Jurkat, Clone E6-1 (cell line): Measurements from ENCODE around the gene FCRL5.
A peak's percentile ranks its signal among the peaks of the same experiment; 100 is the strongest.

Source experiments
- DNase-seq: peaks from one replicate; pipeline ENCODE4 v3.0.0-alpha.2; 2011; ENCODE audit warnings: low read depth, low spot score
- H3K4me3 ChIP-seq: 2 replicates; pipeline ENCODE4 v1.5.1; 2011; ENCODE audit warnings: mild to moderate bottlenecking, low read length, control low read depth, moderate library complexity

FCRL5 gene

DNA sequence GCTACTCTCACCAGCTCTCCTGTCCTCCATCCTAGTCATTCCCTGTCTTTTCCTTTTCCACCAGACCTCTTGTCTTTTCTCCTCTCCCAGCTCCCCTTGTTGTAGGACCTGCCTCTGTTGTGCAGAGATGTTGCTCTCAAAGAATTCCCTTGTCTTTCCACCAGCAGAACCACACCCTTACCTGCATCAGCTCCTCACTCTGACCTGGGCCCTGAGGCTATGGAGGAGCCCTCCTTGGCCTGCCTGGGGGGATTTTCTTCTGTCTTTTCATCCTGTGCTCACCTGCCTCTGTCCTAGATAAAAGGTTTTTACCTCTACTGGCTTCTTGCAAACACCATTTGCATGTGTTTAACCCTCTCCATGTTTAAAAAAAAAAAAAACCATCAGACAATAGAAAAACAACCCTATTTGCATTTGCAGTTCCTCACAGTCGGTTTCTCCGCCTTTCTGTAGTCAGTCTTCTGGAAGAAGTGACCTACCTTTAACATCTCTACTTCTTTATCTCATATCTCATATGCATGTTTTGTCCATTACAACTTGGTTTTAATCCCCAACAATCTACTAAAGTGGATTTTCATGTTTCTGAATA, 12.1 kb downstream of the FCRL5 start:
- no peak overlapping the region for H3K4me3 ChIP-seq

DNA sequence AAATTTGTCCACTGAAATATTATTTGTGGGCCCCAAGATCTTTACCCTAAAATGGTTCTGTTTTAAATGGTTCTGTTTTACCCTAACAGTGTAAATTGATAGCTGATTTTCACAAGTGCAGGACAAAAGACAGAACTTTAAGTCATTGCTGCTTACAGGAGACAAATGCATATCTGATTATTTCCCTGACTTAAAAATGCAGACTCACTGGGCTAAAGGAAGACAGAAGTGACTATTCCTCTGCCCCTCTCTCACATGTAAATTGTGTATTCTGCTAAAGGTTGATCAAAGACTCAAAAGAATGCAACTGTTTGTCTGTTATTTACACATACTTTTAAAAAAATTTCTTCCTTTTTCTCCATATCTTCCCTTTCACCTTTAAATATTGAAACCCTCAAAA, 12.7 kb downstream of the FCRL5 start:
- H3K4me3 ChIP-seq: no peak overlapping the region
- no peak for DNase-seq

More for the DNA sequence above, 12.1 kb downstream of the FCRL5 start:
- DNase-seq: no peak

DNA sequence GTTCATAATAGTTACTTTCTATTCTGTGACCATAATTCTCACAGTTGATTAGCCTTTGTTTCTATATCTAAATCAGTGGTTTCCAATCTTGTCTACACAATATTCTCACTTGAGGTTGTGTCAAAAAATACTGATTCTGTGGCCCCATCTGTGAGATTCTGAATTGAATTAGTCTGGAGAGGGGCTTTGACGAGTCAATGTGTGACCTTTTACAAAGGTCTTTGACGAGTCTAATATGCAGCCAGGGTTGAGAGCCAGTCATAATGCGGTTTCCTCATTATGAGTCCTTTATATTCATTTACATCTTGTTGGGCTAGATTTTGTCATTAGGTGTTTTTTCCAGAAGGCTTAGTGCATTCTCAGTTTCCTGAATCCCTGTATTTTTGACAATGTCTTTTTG, 19.7 kb downstream of the FCRL5 start:
- DNase-seq: no peak

DNA sequence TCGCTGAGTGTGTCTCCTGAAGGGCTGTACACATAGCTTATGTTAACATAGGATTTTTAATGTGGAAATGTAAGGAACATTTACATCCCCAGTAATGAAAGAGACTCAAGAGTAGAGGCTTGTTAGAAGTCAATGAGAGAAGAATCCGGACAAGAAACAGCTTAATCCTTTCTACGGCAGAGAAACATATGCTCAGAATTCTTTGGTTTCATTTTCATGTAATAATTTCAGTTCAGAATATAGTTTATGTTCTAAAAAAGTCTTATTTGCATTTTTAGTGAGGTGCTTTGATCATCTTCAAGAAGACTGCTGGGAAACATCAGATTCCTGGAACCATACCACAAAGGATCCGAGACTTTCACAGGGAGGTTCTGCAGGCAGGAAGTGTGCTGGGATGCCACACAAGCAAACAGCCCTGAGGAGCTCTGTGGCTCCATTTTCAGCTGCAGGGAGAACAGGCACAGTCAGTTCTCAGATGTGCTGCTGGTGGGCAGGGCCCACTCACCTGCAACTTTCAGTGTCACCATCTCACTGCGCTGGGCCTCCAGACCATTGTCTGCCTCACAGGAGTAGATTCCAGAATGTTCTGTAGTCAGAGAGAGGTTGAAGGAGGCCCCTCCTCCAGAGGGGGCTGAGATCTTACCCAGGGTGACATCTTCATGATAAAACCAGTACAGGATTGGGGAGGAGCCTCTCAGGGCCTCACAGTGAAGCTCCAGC, 28.4 kb downstream of the FCRL5 start:
- H3K4me3 ChIP-seq: no peak overlapping the region
- DNase-seq: no peak

More for the DNA sequence above, 19.7 kb downstream of the FCRL5 start:
- H3K4me3 ChIP-seq: no peak overlapping the region

DNA sequence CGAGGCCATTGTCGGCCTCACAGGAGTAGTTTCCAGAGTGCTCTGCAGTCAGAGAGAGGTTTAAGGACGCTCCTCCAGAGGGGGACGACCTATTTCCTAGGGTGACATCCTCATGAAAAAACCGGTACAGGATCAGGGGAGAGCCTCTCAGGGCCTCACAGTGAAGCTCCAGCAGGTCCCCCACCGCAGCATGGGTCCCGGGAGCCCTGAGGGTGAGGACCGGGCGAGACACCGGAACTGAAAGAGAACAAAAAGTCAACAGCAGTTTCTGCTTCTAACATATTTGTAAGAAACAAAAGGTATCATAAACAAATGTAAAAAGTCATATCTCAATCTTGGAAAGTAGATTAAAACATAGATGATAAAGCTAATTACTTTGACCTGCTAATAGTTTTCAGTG, 31.3 kb downstream of the FCRL5 start:
- no peak for DNase-seq

DNA sequence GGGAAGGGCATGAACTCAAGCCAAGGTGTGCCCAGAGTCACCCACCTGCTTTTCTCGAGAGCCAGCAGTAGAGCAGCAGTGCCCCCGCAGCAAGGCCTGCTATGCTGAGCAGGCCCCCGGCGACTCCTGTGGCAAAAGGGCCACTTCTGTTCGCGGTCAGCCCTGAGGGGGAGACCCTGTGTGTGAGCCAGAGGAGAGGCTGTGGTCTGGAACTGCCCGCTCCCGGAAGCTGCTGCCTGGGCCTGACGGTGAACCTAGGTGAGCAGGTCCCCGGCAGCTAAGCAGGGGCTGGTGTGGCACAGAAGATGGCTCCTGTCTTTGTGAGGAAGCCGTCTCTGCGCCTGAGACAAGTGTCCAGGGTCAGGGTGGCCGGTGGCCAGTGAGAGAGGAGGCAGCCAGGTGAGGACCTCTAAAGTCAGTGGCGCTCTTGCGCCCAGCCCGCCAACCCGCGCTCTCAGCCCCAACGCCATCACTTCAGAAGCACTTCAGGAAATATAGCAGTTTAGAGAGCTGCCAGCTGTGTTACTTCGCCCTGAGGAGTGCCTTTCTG, 31.9 kb downstream of the FCRL5 start:
- H3K4me3 ChIP-seq: no peak overlapping the region
- no peak for DNase-seq

More for the DNA sequence above, 31.3 kb downstream of the FCRL5 start:
- no peak overlapping the region for H3K4me3 ChIP-seq

DNA sequence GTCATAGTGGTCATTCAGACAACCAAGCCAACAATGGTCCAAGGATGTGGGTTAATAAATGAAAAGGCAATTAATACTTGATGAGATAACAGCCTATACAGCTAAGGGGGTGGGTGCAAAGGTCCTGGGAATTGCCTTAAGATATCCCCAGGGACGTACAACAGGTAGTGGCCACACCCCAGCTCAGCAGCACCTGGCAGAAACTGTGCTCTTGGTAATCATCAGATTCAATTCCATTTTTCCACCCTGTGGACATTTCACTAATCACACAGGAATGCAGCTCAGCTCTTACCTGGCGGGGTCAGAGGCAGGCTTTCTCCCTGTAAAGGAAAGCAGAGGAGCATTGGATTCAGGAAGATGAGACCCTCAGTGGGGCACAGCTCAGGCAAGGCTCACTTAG, 32.9 kb downstream of the FCRL5 start:
- DNase-seq: no peak
- H3K4me3 ChIP-seq: no peak overlapping the region

DNA sequence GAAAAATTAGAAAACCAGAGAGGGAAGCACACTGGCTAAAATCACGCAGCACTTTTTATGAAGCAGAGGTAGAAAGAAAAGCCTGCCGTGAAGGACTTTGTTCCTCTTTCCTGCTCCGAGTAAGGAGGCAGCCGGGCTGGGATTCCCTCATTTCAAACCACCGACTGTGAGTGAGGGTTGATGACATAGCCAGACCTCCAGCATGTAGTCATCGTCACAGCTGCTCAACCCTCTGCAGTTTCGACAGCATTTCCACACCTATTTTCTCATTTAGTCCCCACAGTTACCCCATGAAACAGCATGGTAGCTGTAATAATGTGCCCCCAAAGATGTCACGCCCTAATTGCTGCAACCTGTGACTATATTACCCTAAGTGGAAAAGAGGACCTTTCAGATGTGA, 35.3 kb downstream of the FCRL5 start:
- no peak overlapping the region for H3K4me3 ChIP-seq
- DNase-seq: no peak

DNA sequence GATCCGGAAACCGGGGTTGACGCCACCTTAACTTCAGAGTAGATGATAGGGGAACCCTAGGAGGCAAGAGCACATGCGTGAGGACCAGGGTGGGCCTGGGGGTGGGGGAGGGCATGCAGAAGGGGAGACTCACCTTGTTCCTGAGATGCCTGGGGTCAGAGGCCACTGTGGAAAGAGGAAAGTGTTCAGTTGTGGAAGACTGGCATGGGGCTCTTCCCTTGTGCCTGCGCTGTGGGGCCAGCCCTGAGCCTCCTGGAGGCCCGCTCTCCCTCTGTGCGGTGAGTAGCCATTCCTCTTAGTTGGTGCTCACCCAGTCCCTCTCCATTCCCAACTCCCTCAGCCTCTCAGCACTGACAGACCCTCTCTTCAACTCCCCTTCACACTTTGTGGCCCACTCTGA, 36.6 kb downstream of the FCRL5 start:
- DNase-seq: no peak
- no peak overlapping the region for H3K4me3 ChIP-seq

DNA sequence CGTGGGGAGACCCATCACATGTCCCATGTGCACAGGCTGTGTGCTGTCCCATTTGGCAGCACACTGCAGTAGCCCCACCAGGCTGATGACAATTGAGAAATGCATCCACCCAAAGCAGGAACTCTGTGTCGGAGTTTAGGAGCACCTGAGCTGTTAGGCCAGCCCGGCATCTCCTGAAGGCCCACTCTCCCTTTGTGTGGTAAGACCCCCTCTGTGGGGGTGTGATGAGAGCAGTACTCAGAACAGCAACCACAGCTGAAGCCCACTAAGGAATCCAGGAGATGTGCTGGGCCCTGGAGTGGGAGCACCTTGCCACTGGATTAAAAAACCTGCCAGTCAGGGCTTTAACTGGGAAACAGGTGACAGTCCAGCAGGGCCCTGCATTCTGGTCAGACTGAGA, 37.2 kb downstream of the FCRL5 start:
- DNase-seq: no peak
- no peak overlapping the region for H3K4me3 ChIP-seq

DNA sequence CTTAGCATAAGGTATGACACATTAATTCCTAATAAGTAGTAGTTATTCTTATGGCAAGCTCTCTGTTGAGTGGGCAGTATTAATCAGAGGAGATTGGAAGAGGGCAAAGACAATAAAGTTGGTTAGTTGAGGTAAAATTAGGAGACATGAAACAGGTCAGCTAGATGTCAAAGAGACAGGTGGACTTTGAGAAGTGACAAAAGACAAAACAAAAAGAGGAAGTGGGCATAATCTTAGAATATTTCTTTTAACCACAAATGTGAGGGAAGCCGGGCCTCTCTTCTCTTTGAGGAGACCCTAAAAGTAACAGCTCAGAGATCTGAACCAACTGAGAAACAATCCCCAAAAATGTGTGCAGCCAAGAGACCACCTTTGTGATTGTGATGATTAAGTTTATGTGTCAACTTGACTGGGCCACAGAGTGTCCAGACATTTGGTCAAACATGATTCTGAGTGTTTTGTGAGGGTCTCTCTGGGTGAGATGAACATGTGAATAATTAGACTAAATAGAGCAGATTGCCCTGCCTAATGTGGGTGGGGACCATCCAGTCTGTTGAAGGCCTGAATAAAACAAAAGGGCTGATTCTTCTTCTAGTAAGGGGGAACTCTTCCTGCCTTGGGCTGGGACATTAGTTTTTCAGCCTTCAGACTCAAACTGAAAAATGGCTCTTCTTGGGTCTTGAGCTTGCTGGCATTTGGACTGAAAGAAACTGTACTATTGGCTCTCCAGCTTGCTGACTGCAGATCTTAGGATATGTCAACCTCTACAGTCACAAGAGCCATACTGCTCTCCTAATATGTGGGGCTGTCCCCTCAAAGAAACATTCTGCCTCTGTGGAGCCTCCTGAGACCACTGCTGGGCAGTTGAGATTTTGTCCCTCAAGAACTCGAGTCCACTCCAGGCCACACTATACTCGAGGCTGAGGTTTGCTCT, 40.0 kb downstream of the FCRL5 start:
- no peak for DNase-seq
- H3K4me3 ChIP-seq: no peak overlapping the region

DNA sequence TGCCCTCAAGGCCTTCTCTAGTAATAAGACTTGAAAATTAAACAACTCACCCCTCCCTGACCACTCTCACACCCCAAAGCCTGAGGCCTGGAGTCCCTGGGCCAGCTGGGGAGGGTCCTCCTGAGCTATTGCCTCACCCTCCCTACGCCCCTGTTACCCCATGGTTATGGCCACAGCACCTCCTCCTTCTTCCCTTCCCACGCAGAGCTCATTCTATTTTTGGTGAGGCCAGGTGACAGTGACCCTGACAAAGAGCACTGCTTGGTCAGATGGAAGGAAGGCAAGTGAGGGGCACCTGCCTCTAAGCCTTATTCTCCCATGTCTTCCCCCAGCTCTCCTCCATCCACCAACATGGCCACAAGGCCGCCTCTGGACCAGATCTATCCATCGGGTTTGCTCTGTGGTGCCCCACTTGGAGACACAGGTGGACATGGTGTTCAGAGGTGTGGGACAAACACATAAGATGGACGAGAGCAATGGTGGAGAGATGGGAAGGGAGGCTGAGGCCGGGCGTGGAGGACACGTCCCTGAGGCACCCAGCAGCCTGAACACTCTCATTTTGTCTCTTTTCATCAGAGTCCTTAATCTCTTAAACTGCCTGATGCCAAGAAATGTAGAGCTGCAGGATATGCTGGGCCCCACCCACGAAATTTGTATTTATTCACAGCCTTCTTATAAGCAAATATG, 42.6 kb downstream of the FCRL5 start:
- no peak overlapping the region for H3K4me3 ChIP-seq
- DNase-seq: no peak

DNA sequence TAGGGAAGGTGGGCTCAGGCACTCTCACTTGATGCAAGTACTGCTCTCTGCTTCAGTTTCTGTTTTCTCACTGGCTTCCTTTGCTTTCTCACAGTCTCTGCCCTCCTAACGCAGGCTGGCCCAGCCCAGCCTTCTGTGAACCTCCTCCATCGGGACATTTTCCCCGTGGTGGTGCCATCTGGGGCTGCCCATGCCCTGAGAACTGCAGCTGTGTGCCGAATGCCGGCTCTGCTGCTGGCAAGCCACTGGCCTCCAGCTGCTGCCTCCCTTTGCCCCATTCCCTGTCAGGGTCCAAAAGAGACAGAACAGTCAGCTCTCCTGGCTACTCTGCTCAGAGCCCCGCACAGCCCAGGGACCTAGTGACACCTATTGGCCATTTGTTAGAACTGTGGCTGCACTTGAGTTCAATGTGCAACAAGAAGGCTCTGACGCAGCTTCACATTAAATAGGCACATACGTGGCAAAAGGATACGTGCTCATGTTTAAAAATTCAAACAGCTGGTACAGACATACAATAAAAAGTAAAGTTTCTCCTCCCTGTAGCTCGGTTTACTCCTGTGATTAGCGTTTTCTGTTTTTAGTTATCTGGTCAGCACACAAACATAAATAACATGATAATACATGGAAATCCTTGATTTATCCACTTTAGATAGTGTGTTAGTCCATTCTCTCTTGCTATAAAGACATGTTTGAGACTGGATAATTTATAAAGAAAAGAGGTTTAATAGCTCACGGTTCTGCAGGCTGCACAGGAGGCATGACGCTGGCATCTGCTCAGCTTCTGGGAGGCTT, 46.6 kb downstream of the FCRL5 start:
- peak; percentile 39 for DNase-seq

DNA sequence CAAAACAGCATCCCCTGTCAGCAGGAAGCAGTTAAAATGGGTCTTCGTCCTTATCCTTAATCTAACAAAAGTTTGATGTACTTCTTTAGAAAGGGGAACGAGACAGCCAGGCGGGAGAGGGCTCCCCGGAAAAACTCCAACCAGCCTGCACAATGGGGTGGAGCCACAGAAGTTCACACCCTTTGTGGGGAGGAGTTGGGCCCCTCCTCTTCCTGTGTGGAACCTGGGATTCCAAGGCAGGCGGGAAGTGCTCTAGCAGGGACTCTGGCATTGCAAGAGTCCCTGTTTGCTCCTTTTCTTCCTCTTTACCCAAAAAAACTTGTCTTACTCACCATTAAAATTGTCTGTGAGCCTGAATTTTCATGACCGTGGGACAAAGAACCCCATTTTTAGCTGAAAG, 47.7 kb downstream of the FCRL5 start:
- no peak overlapping the region for H3K4me3 ChIP-seq
- no peak for DNase-seq

More for the DNA sequence above, 46.6 kb downstream of the FCRL5 start:
- H3K4me3 ChIP-seq: no peak overlapping the region

DNA sequence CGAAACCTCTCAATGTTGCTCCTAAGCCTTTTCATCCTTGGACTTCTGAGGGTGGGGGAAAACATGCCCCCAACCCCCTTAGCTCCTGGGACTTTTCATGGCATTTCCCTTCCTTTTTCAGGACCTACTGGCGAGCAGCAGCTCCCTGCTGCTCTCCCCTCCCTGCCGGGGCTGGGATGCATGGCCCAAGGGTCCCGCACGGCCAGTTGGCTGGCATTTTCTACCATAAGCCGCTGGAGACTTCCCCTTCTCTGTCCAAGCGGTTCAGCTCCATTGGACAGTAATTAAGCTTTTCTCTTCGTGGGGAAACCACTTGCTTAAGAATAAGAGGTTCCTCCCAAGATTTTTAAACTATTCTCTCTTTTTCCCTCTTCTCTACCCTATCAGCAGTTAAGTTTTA, 52.8 kb downstream of the FCRL5 start:
- no peak for DNase-seq
- no peak overlapping the region for H3K4me3 ChIP-seq

DNA sequence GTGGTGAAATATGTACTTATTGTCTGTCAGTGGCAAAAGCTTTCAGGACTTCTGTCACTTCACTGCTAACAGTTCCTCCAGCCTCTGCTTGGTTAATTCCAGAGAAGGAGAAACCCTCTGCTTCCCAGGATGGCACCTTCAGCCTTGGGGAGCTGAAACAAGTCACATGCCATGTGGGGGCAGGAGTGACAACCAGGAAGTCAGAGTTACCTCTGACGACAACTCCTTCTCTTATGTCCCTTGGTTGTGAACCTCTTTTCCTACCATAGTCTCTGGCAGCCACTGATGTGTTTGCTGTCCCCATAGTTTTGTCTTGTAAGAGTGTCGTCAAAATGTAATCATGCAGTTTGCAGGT, 53.6 kb downstream of the FCRL5 start:
- DNase-seq: no peak
- H3K4me3 ChIP-seq: no peak overlapping the region

DNA sequence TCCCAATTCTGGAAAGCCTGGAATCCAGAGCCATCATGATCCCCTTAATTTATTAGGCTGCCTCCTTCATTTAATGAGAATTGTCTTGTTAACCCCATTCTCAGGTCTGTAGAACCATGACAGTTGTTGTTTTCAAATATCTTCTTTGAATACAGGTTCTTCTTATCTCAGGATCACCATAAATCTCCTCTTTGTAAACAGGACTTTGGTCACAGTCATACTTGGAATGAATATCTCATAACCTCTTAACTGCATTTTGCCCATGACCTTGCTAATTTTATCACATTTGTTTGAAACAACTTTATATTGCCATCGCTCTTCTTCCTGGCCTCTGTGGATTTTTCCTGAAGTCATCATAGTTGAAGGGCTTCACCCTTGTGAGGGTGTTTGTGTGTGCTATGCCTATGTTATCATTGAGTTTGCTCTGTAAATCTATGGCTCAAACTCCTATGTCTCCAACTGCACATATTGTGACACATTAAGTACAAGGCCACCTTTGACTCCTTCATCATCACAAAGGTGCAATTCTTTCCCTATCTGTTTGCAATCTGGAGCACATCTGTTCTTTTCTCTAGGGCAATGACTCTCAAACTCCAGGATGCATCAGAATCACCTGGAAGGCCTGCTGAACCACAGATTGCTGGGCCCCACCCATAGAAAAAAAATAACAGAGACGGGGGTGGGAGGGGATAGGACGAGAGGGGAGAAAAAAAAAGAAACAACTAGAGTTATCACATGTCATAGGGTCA, 54.2 kb downstream of the FCRL5 start:
- no peak overlapping the region for H3K4me3 ChIP-seq
- DNase-seq: no peak

DNA sequence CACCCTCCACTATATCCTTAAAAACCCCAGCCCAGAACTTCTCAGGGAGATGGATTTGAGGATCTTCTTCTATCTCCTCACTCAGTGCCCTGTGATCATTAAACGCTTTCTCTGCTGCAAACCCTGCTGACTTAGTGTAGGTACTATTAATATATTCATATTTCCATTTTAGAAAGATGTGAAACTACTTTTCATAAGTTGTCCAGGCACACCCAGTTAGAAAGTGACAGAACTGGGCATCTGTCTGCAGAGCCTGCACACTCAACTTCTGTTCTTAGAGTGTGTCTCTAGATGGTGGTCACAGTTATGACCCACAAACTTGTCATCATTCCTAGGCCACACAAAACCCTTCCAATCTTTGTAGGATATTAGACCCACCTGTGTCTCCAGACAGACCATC, 55.0 kb downstream of the FCRL5 start:
- no peak for DNase-seq
- H3K4me3 ChIP-seq: no peak overlapping the region
